Stimulated activated CD8-positive, alpha-beta memory T cell treated with anti-CD3 and anti-CD28 coated beads, Interleukin-12 subunit alpha, Interleukin-12 subunit beta, amount 100 ng/mL, for 1 hour (primary cell): ENCODE results near the gene ACSBG1.

ENCODE experiments used
- DNase-seq: peaks from one replicate; pipeline ENCODE4 v3.0.0-alpha.2; 2020; ENCODE audit warnings: low read depth

ACSBG1 gene

GRCh38 chr15:78130466-78131294 lies 103.7 kb downstream of the ACSBG1 start:
- no peak for DNase-seq

- DNase-seq: no peak
These were observed 104.5 kb downstream of the ACSBG1 start for GRCh38 chr15:78129751-78130287.

- DNase-seq: no peak
These were observed 105.2 kb downstream of the ACSBG1 start for GRCh38 chr15:78129077-78129750.

- no peak for DNase-seq
These were observed 106.5 kb downstream of the ACSBG1 start for GRCh38 chr15:78127882-78128281.

GRCh38 chr15:78125267-78125666 lies 109.1 kb downstream of the ACSBG1 start:
- no peak for DNase-seq

GRCh38 chr15:78120523-78120922 lies 113.8 kb downstream of the ACSBG1 start:
- DNase-seq: no peak
